Central memory CD8-positive, alpha-beta T cell (primary cell): ENCODE data around the gene CST3.
A peak's percentile ranks its signal among the peaks of the same experiment; 100 is the strongest.

Experiments
- ATAC-seq: fragments of 150-1000 bp; cut with Tn5 transposase; replicated peaks from 2 replicates; pipeline ENCODE4 v1.10.0; 2022; ENCODE audit warnings: mild to moderate bottlenecking, moderate FRiP score, moderate number of reproducible peaks; ENCODE audit not compliant: poor library complexity, severe bottlenecking; ENCODE audit errors: extremely low read depth
- DNase-seq, 2 donors: peaks; one replicate each; pipeline ENCODE4 v3.0.0; 2021; ENCODE audit warnings: low spot score in 2 of 2
- H3K27ac Mint-ChIP-seq: one replicate; pipeline ENCODE4 v1.8.0; 2022; ENCODE audit warnings: low read depth, mild to moderate bottlenecking, moderate library complexity, mixed read lengths
- H3K27me3 Mint-ChIP-seq: one replicate; pipeline ENCODE4 v1.8.0; 2022; ENCODE audit warnings: mixed read lengths
- H3K36me3 Mint-ChIP-seq: one replicate; pipeline ENCODE4 v1.8.0; 2022; ENCODE audit warnings: mild to moderate bottlenecking, moderate library complexity, mixed read lengths; ENCODE audit not compliant: insufficient read depth
- H3K4me1 Mint-ChIP-seq: one replicate; pipeline ENCODE4 v1.8.0; 2022; ENCODE audit warnings: mixed read lengths
- H3K4me3 Mint-ChIP-seq: one replicate; pipeline ENCODE4 v1.8.0; 2022; ENCODE audit warnings: mild to moderate bottlenecking, moderate library complexity, mixed read lengths
- H3K9me3 Mint-ChIP-seq: one replicate; pipeline ENCODE4 v1.8.0; 2022; ENCODE audit warnings: mixed read lengths

CST3 gene

GRCh38 chr20:23609486-23610109 lies 28.2 kb downstream of the CST3 start:
- DNase-seq (no peak), ATAC-seq (no peak)
- no peaks in the 10 kb centered on the region for H3K27me3 Mint-ChIP-seq
- no peaks in the 10 kb centered on the region for H3K4me1 Mint-ChIP-seq
- H3K27ac Mint-ChIP-seq, result peak overlapping the region; percentile 9
- no peaks in the 10 kb centered on the region for H3K36me3 Mint-ChIP-seq
- no peaks in the 10 kb centered on the region for H3K9me3 Mint-ChIP-seq
- no peak overlapping the region for H3K4me3 Mint-ChIP-seq

- DNase-seq, result no peak
- no peak overlapping the region for H3K4me3 Mint-ChIP-seq
- no peak overlapping the region for H3K27ac Mint-ChIP-seq
- no peaks in the 10 kb centered on the region for H3K27me3 Mint-ChIP-seq
- H3K36me3 Mint-ChIP-seq, result no peaks in the 10 kb centered on the region
- ATAC-seq, result no peak
- H3K9me3 Mint-ChIP-seq, result no peaks in the 10 kb centered on the region
- no peaks in the 10 kb centered on the region for H3K4me1 Mint-ChIP-seq
These were observed 29.4 kb downstream of the CST3 start for GRCh38 chr20:23608251-23608846.

- no peak overlapping the region for H3K4me3 Mint-ChIP-seq
- H3K36me3 Mint-ChIP-seq, result no peaks in the 10 kb centered on the region
- H3K4me1 Mint-ChIP-seq, result no peaks in the 10 kb centered on the region
- no peak overlapping the region for H3K27ac Mint-ChIP-seq
- no peak for DNase-seq
- ATAC-seq, result no peak
- no peaks in the 10 kb centered on the region for H3K27me3 Mint-ChIP-seq
- H3K9me3 Mint-ChIP-seq, result no peaks in the 10 kb centered on the region
These were observed 30.1 kb downstream of the CST3 start for GRCh38 chr20:23607497-23608245.

- no peak overlapping the region for H3K4me3 Mint-ChIP-seq
- no peaks in the 10 kb centered on the region for H3K9me3 Mint-ChIP-seq
- ATAC-seq (peak; percentile 83), DNase-seq (peak; percentile 60 to 62)
- H3K27me3 Mint-ChIP-seq, result no peaks in the 10 kb centered on the region
- no peak overlapping the region for H3K27ac Mint-ChIP-seq
- no peaks in the 10 kb centered on the region for H3K36me3 Mint-ChIP-seq
- H3K4me1 Mint-ChIP-seq, result no peaks in the 10 kb centered on the region
These were observed 31.1 kb downstream of the CST3 start for GRCh38 chr20:23606652-23607049.

GRCh38 chr20:23605867-23606651 lies 31.7 kb downstream of the CST3 start, which contains the start of gene CST9:
CST9 (minus strand) TSS chr20:23605917; CDS start chr20:23605864, 53 bp downstream.
- ATAC-seq, result no peak
- Mint-ChIP-seq H3K4me3 (no peak within 1 kb of the TSS), H3K9me3 (no peaks in the 10 kb centered on the region), H3K4me1 (no peaks in the 10 kb centered on the region), H3K27me3 (no peaks in the 10 kb centered on the region), H3K36me3 (no peaks in the 10 kb centered on the region), H3K27ac (peak within 1 kb of the TSS; percentile 56)
- no peak for DNase-seq

- no peak overlapping the region for H3K27ac Mint-ChIP-seq
- H3K36me3 Mint-ChIP-seq, result no peaks in the 10 kb centered on the region
- H3K4me3 Mint-ChIP-seq, result no peak overlapping the region
- no peak for DNase-seq
- no peaks in the 10 kb centered on the region for H3K27me3 Mint-ChIP-seq
- no peaks in the 10 kb centered on the region for H3K4me1 Mint-ChIP-seq
- ATAC-seq, result no peak
- no peaks in the 10 kb centered on the region for H3K9me3 Mint-ChIP-seq
These were observed 33.4 kb downstream of the CST3 start for GRCh38 chr20:23604306-23604705.

- ATAC-seq, result no peak
- no peak for DNase-seq
- Mint-ChIP-seq H3K4me1 (no peaks in the 10 kb centered on the region), H3K27me3 (no peaks in the 10 kb centered on the region), H3K36me3 (no peaks in the 10 kb centered on the region), H3K4me3 (no peak overlapping the region), H3K27ac (no peak overlapping the region), H3K9me3 (no peaks in the 10 kb centered on the region)
These were observed 34.4 kb downstream of the CST3 start for GRCh38 chr20:23603321-23603720.

GRCh38 chr20:23602699-23603098 lies 35.1 kb downstream of the CST3 start:
- no peak overlapping the region for H3K27ac Mint-ChIP-seq
- DNase-seq (no peak), ATAC-seq (no peak)
- no peaks in the 10 kb centered on the region for H3K4me1 Mint-ChIP-seq
- H3K27me3 Mint-ChIP-seq, result no peaks in the 10 kb centered on the region
- H3K9me3 Mint-ChIP-seq, result no peaks in the 10 kb centered on the region
- H3K4me3 Mint-ChIP-seq, result no peak overlapping the region
- H3K36me3 Mint-ChIP-seq, result no peaks in the 10 kb centered on the region

GRCh38 chr20:23602241-23602640 lies 35.5 kb downstream of the CST3 start:
- ATAC-seq (no peak), DNase-seq (no peak)
- no peaks in the 10 kb centered on the region for H3K4me1 Mint-ChIP-seq
- no peaks in the 10 kb centered on the region for H3K36me3 Mint-ChIP-seq
- H3K9me3 Mint-ChIP-seq, result no peaks in the 10 kb centered on the region
- no peak overlapping the region for H3K27ac Mint-ChIP-seq
- no peaks in the 10 kb centered on the region for H3K27me3 Mint-ChIP-seq
- H3K4me3 Mint-ChIP-seq, result no peak overlapping the region

GRCh38 chr20:23601715-23602114 lies 36.0 kb downstream of the CST3 start:
- DNase-seq, result no peak
- Mint-ChIP-seq H3K4me1 (no peaks in the 10 kb centered on the region), H3K4me3 (no peak overlapping the region), H3K9me3 (no peaks in the 10 kb centered on the region), H3K36me3 (no peaks in the 10 kb centered on the region), H3K27ac (no peak overlapping the region), H3K27me3 (no peaks in the 10 kb centered on the region)
- no peak for ATAC-seq

- ATAC-seq, result no peak
- Mint-ChIP-seq H3K9me3 (no peaks in the 10 kb centered on the region), H3K36me3 (no peaks in the 10 kb centered on the region), H3K4me3 (no peak overlapping the region), H3K27ac (no peak overlapping the region), H3K4me1 (no peaks in the 10 kb centered on the region), H3K27me3 (no peaks in the 10 kb centered on the region)
- DNase-seq, result no peak
These were observed 39.3 kb downstream of the CST3 start for GRCh38 chr20:23598481-23598880.

GRCh38 chr20:23596579-23597250 lies 41.0 kb downstream of the CST3 start:
- no peak overlapping the region for H3K4me3 Mint-ChIP-seq
- ATAC-seq (no peak), DNase-seq (no peak)
- H3K36me3 Mint-ChIP-seq, result no peaks in the 10 kb centered on the region
- no peaks in the 10 kb centered on the region for H3K9me3 Mint-ChIP-seq
- no peak overlapping the region for H3K27ac Mint-ChIP-seq
- H3K4me1 Mint-ChIP-seq, result no peaks in the 10 kb centered on the region
- no peaks in the 10 kb centered on the region for H3K27me3 Mint-ChIP-seq
